C4-2B (cell line): ENCODE results near the gene PPP4C.

Experiments used
- H3K27ac ChIP-seq: fragments of 450-650 bp; 2 replicates; pipeline ENCODE4 v1.5.1; 2017
- ZFX ChIP-seq: fragments of 450-650 bp; IDR thresholded peaks from 2 replicates; pipeline ENCODE4 v1.6.1; 2017
- TF ChIP-seq, protein P1 (sequence below): fragments of 450-650 bp; conservative IDR thresholded peaks from 2 replicates; pipeline ENCODE4 v1.5.1; 2017; ENCODE audit warnings: mild to moderate bottlenecking

The PPP4C gene

DNA sequence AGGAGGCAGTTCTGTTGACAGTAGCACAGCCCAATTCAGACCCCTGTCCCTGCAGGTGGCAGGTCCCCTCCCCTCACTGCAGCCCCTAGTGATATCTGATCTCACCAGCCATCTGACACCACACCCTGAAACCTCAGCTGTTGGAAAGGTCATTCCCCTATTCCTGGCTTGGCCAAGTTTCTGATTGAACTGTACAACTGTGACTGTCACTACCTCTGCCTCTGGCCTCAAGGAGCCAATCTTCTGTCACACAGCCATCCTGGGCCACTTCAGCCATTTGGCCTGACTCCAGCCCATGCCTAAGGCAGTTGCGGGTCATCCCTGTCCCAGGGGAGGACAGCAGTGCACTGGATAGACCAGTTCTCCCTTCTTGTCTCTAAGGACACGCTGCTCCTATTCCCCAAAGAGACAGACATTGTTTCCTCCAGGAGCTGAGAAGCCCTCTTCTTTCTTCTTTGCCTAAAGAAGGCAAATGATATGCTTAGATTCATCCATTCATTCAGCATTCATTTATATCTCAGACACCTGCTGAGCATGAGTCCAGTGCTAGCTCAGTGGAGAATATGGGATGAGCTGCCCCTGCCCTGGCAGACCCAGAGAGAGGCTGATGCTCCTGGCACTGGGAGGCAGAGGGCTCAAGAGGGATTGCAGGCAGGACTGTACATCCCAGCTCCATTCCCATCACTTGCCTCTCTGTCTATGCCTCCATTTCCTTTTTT is 14.8 kb upstream of the PPP4C start:
- peak overlapping the region; percentile 69 for H3K27ac ChIP-seq
- no peak for TF ChIP-seq ZFX
- TF ChIP-seq, protein P1, sequence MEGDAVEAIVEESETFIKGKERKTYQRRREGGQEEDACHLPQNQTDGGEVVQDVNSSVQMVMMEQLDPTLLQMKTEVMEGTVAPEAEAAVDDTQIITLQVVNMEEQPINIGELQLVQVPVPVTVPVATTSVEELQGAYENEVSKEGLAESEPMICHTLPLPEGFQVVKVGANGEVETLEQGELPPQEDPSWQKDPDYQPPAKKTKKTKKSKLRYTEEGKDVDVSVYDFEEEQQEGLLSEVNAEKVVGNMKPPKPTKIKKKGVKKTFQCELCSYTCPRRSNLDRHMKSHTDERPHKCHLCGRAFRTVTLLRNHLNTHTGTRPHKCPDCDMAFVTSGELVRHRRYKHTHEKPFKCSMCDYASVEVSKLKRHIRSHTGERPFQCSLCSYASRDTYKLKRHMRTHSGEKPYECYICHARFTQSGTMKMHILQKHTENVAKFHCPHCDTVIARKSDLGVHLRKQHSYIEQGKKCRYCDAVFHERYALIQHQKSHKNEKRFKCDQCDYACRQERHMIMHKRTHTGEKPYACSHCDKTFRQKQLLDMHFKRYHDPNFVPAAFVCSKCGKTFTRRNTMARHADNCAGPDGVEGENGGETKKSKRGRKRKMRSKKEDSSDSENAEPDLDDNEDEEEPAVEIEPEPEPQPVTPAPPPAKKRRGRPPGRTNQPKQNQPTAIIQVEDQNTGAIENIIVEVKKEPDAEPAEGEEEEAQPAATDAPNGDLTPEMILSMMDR, result no peak

DNA sequence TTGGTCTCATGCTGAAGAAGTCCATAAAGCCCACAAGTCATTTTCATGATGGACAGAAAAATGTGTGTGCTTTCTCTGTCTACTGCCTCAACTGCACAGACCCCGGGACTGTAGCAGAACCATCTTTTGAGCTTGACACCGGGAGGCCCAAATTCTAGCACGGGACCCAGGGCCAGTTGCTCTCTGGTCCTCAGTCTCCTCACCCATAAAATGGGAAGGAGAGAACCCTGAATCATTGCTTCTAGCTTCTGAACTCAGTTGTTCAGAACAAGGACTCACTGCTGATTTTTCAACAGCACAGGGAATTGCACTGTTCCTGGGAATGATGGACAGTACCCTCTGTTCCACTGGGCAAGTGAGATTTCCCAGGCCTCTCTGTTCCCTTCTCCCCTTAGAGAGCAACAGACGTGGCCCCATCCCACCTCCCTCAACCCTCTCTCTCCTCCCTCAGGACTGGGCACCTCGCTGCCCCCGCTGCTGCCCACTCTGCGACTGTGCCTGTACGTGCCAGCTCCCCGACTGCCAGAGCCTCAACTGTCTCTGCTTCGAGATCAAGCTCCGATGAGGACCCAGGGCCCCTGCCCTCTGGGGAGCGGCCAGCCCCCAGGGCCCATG is 12.4 kb upstream of the PPP4C start:
- TF ChIP-seq, protein P1, result no peak
- no peak for TF ChIP-seq ZFX
- H3K27ac ChIP-seq, result peak overlapping the region; percentile 98

DNA sequence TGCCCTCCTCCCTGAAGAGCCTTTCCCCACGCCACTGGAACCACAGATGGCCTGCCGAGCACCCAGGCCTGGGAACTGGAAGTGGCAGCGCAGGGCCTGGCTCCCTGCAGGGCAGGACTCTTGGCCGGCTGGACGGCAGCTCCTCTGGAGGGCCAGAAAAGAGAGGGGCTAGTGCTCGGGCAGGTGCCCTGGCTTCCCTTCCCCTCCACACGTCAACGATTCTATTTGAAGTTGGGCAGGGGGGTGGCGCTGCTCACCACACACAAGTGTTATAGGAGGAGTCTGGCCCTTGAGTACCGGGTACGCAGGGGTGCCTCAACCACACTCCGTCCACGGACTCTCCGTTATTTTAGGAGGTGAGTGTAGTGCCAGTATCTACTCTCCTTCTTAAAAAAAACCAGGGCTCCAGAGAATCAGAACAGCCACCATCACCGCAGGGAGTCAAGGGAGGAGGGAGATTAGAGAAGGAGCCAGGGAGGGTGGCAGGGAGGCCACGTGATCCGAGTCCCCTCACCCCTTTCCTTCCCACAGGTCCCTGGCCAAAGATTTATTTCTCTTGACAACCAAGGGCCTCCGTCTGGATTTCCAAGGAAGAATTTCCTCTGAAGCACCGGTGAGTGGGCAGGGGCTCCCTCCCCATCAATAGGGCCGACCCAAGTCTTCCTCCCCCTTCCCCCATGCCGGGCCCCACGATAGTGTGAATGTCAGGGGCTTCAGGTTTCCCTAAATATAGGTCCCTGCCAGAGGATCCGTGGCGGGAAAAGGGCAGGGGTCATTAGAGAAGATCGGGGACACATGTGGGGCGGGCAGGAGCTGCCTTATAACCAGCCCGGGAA is 11.7 kb upstream of the PPP4C start:
- peak overlapping the region; percentile 98 for H3K27ac ChIP-seq
- TF ChIP-seq ZFX, result no peak; the same call in 1 of the 2 replicates
- TF ChIP-seq, protein P1, result peak; percentile 37

DNA sequence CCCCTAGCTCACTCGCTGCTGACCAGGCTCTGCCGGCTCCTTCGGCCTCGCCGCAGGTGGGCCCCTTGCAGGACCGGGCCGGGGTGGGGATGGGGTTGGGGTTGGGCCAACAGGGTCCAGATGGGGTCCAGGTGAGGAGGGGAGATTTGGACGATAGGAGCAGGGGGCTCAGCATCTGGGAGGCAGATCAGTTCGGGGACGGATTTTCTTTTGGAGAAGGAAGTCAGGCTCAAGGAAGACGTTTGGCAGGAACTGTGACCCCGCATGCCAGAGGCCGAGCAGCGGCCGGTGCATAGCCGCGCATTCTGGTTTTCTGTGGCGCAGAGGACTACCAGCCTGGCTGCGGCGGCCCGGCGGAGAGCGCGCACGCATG is 11.1 kb upstream of the PPP4C start:
- peak overlapping the region; percentile 98 for H3K27ac ChIP-seq
- TF ChIP-seq, protein P1, result no peak
- no peak for TF ChIP-seq ZFX

DNA sequence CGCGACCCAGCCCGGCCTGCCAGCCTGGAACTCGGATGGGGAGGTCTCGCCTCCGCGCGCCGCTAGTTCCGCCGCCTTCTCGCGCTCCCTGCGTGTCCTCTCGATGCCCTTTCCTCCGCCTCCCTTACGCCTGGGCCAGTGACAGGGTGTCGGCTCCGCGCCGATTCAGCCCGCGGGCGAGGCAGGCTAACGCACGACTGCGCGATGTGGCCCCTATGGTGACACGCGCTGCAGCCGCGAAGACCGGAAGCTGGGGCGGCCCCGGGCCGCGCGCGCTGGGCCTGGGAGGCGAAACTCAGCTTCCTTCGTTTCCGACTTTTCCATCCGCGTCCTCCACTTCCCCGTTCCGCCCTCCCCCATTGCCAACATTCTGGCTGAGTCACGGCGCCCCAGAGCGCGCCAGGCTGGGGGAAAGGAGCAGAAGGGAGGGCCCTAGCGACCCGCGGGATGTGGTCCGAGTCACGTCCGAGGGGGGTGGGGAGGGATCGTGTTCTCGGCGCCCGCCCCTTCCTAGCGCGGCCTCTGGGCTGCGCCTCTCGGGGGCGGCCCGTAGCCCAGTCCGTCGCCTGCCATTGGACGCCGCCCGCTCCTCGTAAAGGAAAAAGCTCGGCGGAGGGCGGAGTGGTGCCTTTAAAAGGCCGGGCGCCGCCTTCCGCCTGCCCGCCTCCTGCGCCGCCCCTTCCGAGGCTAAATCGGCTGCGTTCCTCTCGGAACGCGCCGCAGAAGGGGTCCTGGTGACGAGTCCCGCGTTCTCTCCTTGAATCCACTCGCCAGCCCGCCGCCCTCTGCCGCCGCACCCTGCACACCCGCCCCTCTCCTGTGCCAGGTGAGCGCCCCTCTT is 10.5 kb upstream of the PPP4C start, which contains the start of gene ALDOA:
ALDOA (plus strand) TSS at position 659 of the 841 bp plus-strand sequence. CDS start 1,138 bp downstream, outside the sequence.
- TF ChIP-seq, protein P1, result no peak
- TF ChIP-seq ZFX, result peak; percentile 62; the same call in 1 of the 2 replicates
- H3K27ac ChIP-seq, result peak within 1 kb of the TSS; percentile 98

DNA sequence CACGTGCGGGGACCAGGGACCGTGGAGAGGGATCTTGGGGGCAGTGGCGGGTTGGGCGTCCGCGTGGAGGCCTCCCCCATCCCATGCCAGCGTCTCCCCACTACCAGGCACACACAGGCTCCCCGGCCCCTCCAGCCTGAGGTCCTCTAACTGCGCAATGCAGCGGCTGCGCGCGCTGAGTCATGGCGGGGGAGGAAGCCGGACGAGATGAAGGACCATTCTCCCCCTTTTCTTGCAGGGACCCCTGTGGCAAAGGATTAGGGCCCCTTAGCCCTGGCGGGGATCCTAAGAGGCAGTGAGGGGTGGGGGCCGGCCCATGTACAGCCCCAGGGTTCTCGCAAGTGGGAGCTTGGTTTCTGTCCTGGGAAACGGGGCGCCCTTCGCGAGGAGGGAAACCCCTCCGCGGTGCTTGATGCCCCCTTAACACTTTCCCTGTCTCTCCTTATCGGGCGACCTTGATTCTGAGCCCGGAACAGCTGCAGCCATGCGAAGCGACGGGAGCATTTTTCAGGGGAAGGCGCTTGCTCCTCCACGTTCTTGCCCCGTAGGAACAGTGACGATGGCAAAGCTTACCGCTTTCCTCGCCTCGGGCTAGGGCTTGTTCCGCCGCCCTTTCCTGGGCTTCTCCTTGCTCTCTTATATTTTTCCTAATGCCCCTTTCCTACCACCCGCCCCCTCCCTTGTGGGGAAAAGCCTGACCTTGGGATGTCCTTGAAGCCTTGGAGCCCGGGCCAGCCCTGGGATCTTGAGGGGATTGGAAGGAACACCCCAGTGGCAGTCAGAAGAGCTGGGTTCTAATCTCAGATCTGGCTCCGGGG is 9.6 kb upstream of the PPP4C start:
- no peak for TF ChIP-seq ZFX
- TF ChIP-seq, protein P1, result no peak
- peak overlapping the region; percentile 98 for H3K27ac ChIP-seq
